ENCODE data around the gene SPRYD3.
"Not testable (repeated sequence)": the region's sequence is repeated elsewhere in the genome, so short reads cannot be mapped to it uniquely, and the experiment has no call there.

Gene SPRYD3

GRCh38 chr12:53052419-53053217, 26.6 kb downstream of the SPRYD3 start:
- no peak for DNase-seq (ENCODE audit: low read depth in 4 of 4, low spot score in 1 of 4)

DNA sequence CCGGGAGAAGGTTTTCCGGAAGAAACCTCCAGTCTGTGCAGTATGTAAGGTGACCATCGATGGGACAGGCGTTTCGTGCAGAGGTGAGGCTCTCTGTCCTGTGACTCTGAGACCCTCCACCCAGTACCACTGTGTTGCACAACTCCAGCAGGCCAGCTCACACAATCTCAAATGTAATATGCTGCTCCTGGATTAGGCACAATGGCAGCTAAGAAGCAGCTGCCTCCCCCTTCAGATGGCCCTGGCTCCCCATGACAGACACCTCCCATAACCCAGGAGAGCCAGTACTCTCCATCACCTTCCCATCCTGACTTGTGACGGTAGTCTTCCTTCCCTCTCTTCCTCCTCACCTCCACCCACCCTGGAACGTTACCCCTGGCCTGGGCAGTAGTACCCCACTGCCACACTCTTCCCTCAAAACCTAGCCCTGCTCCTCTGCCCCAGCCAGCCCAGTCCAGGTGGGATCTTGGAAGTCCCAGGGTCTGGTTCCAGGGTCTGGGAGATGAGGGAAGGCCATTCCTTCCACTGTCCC, 27.2 kb downstream of the SPRYD3 start:
- DNase-seq (ENCODE audit: low read depth in 4 of 4, low spot score in 1 of 4): no peak

DNA sequence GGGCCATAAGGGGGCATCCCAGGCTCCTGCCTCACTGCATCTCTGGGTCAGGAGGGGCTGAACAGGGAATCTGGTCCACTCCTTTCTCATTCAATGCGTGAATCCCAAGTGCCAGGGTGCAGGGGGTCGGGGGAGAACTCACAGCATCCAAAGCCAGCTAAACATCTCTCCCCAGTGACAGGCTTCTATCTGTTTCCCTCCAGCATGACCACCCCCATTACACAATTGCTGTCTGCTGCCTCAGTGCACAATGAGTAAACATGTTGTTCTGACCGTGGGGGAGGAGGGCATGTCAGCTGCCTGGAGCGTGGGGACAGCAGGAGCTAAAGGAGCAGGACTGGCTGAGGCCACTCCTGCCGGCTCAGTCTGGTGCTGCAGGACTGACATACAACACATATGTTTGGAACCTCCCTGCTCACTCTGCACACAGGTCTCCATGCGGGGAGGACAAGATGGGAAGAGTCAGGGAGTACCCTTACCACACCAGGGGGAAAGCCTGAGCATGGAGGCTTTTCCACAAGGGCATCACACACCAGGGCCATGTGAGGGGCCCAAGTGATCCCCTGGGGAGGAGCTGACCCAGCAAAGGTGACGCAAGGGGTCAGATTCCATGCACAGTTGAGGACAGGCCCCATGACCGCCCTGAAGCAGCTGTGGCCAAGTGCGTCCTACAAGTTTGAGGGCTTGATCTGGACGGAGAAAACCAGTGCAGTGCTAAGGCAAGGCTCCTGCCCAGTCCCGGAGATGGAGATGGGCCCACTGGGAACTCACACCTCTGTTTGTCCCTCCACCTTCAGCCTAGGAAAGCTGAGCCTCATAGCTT, 27.9 kb downstream of the SPRYD3 start:
- no peak for DNase-seq (ENCODE audit: low read depth in 4 of 4, low spot score in 1 of 4)

GRCh38 chr12:53050426-53051057, 28.6 kb downstream of the SPRYD3 start:
- DNase-seq (ENCODE audit: low read depth in 4 of 4, low spot score in 1 of 4): no peak

GRCh38 chr12:53049571-53050318, 29.4 kb downstream of the SPRYD3 start, which contains the start of gene TNS2:
Gene TNS2, plus strand, starts transcription at chr12:53050065. Its CDS starts 121 bp downstream, at chr12:53050186.
- no peak for DNase-seq (ENCODE audit: low read depth in 4 of 4, low spot score in 1 of 4)

- no peak for DNase-seq (ENCODE audit: low read depth in 4 of 4, low spot score in 1 of 4)
Measured at GRCh38 chr12:53048780-53049401, 30.3 kb downstream of the SPRYD3 start.

DNA sequence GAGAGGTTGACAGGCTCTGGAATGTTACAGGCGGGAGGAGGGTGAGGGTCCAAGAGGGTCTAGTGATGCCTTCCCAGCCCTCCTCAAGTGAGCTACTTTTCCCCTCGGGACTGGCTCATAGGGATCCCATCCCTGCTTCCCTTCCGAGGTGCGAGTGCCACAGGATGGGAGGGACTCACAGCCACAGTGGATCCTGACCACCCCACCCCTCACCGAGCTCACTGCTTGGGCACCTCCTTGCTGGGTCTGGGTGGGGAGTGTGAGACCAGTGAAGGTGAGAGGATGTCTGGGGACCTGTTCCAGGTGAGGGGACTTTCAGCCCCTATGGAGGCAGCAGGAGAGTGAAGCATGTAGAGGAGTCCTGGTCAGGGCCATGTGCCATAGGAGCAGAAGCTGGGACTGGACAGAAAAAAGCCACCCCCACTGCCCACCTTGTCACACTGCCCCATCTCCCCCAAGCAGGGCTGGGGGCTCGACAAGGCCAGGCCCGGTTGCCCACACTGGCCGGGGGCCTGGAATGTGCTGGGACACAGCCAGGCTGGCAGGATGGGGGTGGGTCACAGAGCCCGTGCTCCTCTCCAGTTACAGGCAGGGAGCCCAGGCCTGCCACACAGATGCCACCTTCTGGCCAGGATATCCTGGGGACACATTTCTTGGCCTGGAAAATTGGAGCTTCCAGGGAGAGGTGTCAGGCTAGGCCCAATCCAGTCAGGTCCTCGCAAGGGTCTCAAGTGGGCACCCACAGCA, 31.0 kb downstream of the SPRYD3 start:
- no peak for DNase-seq (ENCODE audit: low read depth in 4 of 4, low spot score in 1 of 4)

- DNase-seq (ENCODE audit: low read depth in 4 of 4, low spot score in 1 of 4): peak; percentile 19 to 46 (median 31)
Measured at GRCh38 chr12:53047221-53048032, 31.8 kb downstream of the SPRYD3 start.

DNA sequence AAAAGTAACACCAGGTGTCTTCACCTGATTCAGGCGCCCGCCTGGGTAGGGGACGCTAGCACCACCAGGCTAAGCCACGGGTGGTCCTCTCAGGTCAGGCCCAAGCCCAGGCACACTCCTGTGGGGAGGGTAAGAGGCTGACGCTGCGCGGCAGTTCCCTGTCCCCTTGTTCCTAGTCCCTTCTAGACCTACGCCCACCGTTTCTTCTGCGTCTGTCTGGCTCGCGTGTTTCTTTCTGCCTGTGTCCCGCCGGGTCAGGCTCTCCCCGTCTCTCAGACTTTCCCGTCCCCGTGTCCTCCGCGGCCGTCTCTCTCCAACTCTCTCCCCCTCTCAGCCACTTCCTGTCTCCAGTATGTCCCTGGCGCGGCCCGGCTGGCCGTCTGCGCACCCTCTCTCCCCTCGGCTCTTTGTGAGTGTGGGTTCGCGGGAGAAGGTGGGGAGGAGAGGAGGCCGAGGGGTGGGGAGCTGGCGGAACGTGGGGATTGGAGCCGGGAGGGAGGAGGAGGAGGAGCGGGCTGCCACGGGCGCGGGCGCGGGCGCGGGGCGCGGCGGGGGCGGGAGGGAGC, 32.5 kb downstream of the SPRYD3 start:
- peak in 2 of 4 experiments; percentile 19 to 40 for DNase-seq (ENCODE audit: low read depth in 4 of 4, low spot score in 1 of 4)

DNA sequence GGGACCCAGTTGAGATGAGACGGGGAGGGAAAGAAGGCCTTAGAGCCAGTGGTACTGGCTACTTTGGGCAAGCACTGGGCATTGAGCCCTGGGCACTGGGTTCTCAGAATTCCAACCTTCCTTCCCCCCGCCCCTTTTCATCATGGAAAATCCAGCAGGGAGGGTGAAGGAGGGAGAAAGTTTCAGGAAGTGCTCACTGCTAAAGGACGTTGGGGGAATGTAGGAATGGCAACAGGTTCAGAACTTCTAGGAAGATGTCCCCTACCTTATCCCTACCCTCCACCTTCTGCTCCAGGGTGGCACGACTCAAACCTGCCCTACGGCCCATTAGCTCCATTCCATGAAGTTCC, 33.5 kb downstream of the SPRYD3 start:
- no peak for DNase-seq (ENCODE audit: low read depth in 4 of 4, low spot score in 1 of 4)

DNA sequence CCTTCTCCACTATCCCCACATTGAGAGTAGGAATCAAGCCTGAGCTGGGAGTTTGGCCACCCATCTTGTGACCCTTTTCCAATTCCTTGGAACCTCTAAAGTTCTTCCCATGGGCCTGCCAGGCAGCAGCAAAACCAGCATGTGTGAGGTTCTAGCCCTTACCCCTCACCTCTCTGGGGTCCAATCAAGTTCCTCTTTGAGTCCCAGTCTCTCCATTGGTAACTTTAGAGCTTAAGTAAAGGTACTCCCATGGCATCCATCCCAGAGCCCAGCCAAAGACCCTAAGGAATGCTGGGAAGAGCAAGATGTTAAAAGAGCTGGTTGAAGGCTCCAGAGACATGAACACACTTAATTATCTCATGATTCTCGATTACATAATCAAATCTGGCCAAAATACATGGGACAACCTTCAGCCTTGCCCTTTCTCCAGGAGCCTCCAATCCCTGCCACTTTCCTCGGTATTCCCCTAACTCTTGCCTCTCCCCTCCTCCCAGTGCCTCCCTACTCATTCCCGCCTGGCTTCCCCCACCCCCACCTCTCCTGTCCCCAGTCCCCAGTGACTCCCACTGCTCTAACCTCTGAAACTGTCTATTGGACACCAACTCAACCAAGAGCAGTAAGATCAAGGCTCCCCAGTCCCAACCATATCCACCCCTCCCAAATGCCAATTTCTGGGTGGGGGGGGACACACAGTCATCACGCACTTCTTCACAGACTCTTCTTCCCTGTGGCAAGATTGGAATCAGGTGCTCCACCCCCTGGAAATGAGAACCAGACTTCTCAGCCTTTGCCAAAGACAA, 34.1 kb downstream of the SPRYD3 start:
- DNase-seq (ENCODE audit: low read depth in 4 of 4, low spot score in 1 of 4): no peak

- DNase-seq (ENCODE audit: low read depth in 4 of 4, low spot score in 1 of 4): no peak
Measured at GRCh38 chr12:53044052-53044581, 35.1 kb downstream of the SPRYD3 start.

- no peak for DNase-seq (ENCODE audit: low read depth in 4 of 4, low spot score in 1 of 4)
Measured at GRCh38 chr12:53042607-53043454, 36.4 kb downstream of the SPRYD3 start.

DNA sequence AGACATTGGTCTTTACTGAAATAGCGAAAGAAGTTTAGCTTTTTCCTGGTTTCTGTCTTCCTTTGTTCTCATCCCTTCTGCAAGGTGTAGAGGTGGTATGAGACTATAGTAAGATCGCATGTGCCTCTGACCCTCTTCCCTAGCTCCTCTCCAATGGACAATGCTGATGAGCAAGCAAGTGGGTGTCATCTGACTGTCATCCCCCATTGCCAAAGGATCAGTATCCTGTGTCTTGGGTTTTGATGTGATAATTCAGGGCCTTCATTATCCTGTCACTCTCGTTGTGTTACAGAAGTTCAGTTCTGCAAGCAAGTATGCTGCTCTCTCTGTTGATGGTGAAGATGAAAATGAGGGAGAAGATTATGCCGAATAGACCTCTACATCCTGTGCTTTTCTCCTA, 39.3 kb downstream of the SPRYD3 start:
- no peak for DNase-seq (ENCODE audit: low read depth in 4 of 4, low spot score in 1 of 4)

DNA sequence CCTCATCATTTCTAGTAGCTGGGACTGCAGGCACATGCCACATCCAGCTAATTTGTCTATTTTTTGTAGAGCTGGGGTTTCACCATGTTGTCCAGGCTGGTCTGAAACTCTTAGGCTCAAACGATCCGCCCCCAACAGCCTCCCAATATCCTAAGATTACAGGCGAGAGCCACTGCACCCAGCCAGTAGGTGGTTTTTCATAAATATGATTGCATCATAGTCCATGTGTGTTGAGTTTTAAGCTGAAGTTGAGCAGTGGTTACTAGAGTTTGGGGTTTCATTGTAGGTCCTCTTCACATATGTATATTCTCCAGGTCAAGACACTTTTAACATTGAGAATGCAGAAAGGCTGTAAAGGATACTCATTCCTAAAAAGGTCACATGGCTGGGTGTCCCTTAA, 42.4 kb downstream of the SPRYD3 start:
- DNase-seq (ENCODE audit: low read depth in 4 of 4, low spot score in 1 of 4): no peak

DNA sequence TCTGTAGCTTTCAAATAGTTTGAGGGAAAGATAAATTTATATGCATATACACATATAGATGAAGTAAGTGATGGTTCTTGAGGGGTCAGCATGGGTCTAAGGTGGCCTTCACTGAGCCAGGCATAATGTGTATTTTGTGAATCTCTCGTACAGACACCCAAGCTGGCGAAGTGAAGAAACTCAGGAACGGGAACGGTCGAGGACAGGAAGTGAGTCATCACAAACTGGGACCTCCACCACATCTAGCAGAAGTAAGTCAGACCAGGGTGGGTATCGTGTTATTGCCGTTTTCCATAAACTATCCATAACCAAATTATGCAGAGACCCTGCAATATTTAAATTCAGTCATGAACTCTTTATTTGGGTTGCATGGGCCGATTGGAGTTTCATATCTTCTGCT, 44.7 kb downstream of the SPRYD3 start:
- DNase-seq (ENCODE audit: low read depth in 4 of 4, low spot score in 1 of 4): no peak

- DNase-seq (ENCODE audit: low read depth in 4 of 4, low spot score in 1 of 4): not testable (repeated sequence)
Measured at GRCh38 chr12:53033832-53034231, 45.4 kb downstream of the SPRYD3 start.
